Measurements from ENCODE around the gene RFTN1.

Gene RFTN1

GRCh38 chr3:16499351-16499750, 14.1 kb downstream of the RFTN1 start:
- H4K91ac ChIP-seq (ENCODE audit: low read depth, low read length, poor library complexity), result no peak overlapping the region
- H2AK5ac ChIP-seq (ENCODE audit: low read depth, low read length), result no peak overlapping the region
- no peak overlapping the region for H3K9ac ChIP-seq (ENCODE audit: low read depth, low read length, poor library complexity)
- no peak overlapping the region for H2BK120ac ChIP-seq (ENCODE audit: low read depth, low read length)
- H3K27me3 ChIP-seq (ENCODE audit: control insufficient read depth in 3 of 3, insufficient read depth in 3 of 3, low read depth in 1 of 3, low read length in 3 of 3), result no peaks in the 10 kb centered on the region
- H3K4ac ChIP-seq (ENCODE audit: low read length), result no peak overlapping the region
- H3K4me1 ChIP-seq (ENCODE audit: control insufficient read depth in 2 of 2, insufficient read depth in 1 of 2, low read depth in 1 of 2, low read length in 2 of 2), result peaks cover 4 to 9% of the 10 kb centered on the region in 2 donors
- H3K9me3 ChIP-seq (replicated peaks in 1 of 2; ENCODE audit: control insufficient read depth in 2 of 2, insufficient read depth in 1 of 2, low read depth in 1 of 2, low read length in 2 of 2), result peaks cover 2 to 9% of the 10 kb centered on the region in 2 donors
- H2BK15ac ChIP-seq (ENCODE audit: low read length), result no peak overlapping the region
- no peak overlapping the region for H3K14ac ChIP-seq (ENCODE audit: low read length)
- no peak for DNase-seq (ENCODE audit: low spot score)
- no peak overlapping the region for H3K4me3 ChIP-seq (ENCODE audit: low read length in 2 of 2)
- H2BK5ac ChIP-seq (ENCODE audit: low read length), result no peak overlapping the region
- H3K18ac ChIP-seq (ENCODE audit: low read length), result no peak overlapping the region
- H2BK12ac ChIP-seq (ENCODE audit: low read length), result no peak overlapping the region
- H2AFZ ChIP-seq (ENCODE audit: low read length), result no peak overlapping the region
- H3K27ac ChIP-seq (replicated peaks; ENCODE audit: low read length), result no peak overlapping the region
- H3K36me3 ChIP-seq (replicated peaks in 1 of 2; ENCODE audit: control insufficient read depth in 2 of 2, insufficient read depth in 2 of 2, low read length in 2 of 2), result no peaks in the 10 kb centered on the region
- no CpG with 5 or more reads among the region's 4 CpGs for WGBS, 2 donors (ENCODE audit: extremely low coverage in 2 of 2, insufficient read length in 2 of 2, insufficient replicate concordance in 1 of 2)
- no peaks in the 10 kb centered on the region for H3K79me1 ChIP-seq (ENCODE audit: low read depth, low read length)
- no peak overlapping the region for H3K4me2 ChIP-seq (ENCODE audit: insufficient read depth, low read length, poor library complexity, severe bottlenecking)
- H3K23ac ChIP-seq (ENCODE audit: low read depth, low read length, poor library complexity), result no peak overlapping the region
- H4K8ac ChIP-seq (ENCODE audit: low read depth, low read length), result no peak overlapping the region

- Histone ChIP-seq H3K18ac (ENCODE audit: low read length) (no peak overlapping the region), H2BK120ac (ENCODE audit: low read depth, low read length) (no peak overlapping the region), H3K23ac (ENCODE audit: low read depth, low read length, poor library complexity) (no peak overlapping the region), H3K4me2 (ENCODE audit: insufficient read depth, low read length, poor library complexity, severe bottlenecking) (no peak overlapping the region), H3K9me3 (replicated peaks in 1 of 2; ENCODE audit: control insufficient read depth in 2 of 2, insufficient read depth in 1 of 2, low read depth in 1 of 2, low read length in 2 of 2) (peaks cover 2 to 9% of the 10 kb centered on the region in 2 donors), H2BK15ac (ENCODE audit: low read length) (no peak overlapping the region), H3K4me1 (ENCODE audit: control insufficient read depth in 2 of 2, insufficient read depth in 1 of 2, low read depth in 1 of 2, low read length in 2 of 2) (peaks cover 4 to 9% of the 10 kb centered on the region in 2 donors), H3K4ac (ENCODE audit: low read length) (no peak overlapping the region), H3K14ac (ENCODE audit: low read length) (no peak overlapping the region), H3K27ac (replicated peaks; ENCODE audit: low read length) (peak overlapping the region; percentile 61), H2AFZ (ENCODE audit: low read length) (peak overlapping the region; percentile 80), H3K9ac (ENCODE audit: low read depth, low read length, poor library complexity) (no peak overlapping the region), H3K4me3 (ENCODE audit: low read length in 2 of 2) (no peak overlapping the region), H2AK5ac (ENCODE audit: low read depth, low read length) (no peak overlapping the region), H3K36me3 (replicated peaks in 1 of 2; ENCODE audit: control insufficient read depth in 2 of 2, insufficient read depth in 2 of 2, low read length in 2 of 2) (no peaks in the 10 kb centered on the region), H4K91ac (ENCODE audit: low read depth, low read length, poor library complexity) (no peak overlapping the region), H2BK5ac (ENCODE audit: low read length) (no peak overlapping the region), H4K8ac (ENCODE audit: low read depth, low read length) (no peak overlapping the region), H3K79me1 (ENCODE audit: low read depth, low read length) (no peaks in the 10 kb centered on the region), H3K27me3 (ENCODE audit: control insufficient read depth in 3 of 3, insufficient read depth in 3 of 3, low read depth in 1 of 3, low read length in 3 of 3) (no peaks in the 10 kb centered on the region), H2BK12ac (ENCODE audit: low read length) (no peak overlapping the region)
- WGBS, 2 donors (ENCODE audit: extremely low coverage in 2 of 2, insufficient read length in 2 of 2, insufficient replicate concordance in 1 of 2), result no CpG with 5 or more reads among the region's 5 CpGs
- no peak for DNase-seq (ENCODE audit: low spot score)
These were observed 15.2 kb downstream of the RFTN1 start for GRCh38 chr3:16498130-16498890.

- Histone ChIP-seq H3K9me3 (replicated peaks in 1 of 2; ENCODE audit: control insufficient read depth in 2 of 2, insufficient read depth in 1 of 2, low read depth in 1 of 2, low read length in 2 of 2) (peaks cover 2 to 12% of the 10 kb centered on the region in 2 donors), H2BK15ac (ENCODE audit: low read length) (no peak overlapping the region), H3K36me3 (replicated peaks in 1 of 2; ENCODE audit: control insufficient read depth in 2 of 2, insufficient read depth in 2 of 2, low read length in 2 of 2) (no peaks in the 10 kb centered on the region), H3K4ac (ENCODE audit: low read length) (no peak overlapping the region), H3K4me1 (ENCODE audit: control insufficient read depth in 2 of 2, insufficient read depth in 1 of 2, low read depth in 1 of 2, low read length in 2 of 2) (peaks cover 4 to 9% of the 10 kb centered on the region in 2 donors), H3K23ac (ENCODE audit: low read depth, low read length, poor library complexity) (no peak overlapping the region), H2BK120ac (ENCODE audit: low read depth, low read length) (no peak overlapping the region), H3K14ac (ENCODE audit: low read length) (no peak overlapping the region), H4K8ac (ENCODE audit: low read depth, low read length) (no peak overlapping the region), H3K18ac (ENCODE audit: low read length) (no peak overlapping the region), H3K79me1 (ENCODE audit: low read depth, low read length) (no peaks in the 10 kb centered on the region), H2BK5ac (ENCODE audit: low read length) (no peak overlapping the region), H3K4me3 (ENCODE audit: low read length in 2 of 2) (no peak overlapping the region), H3K27ac (replicated peaks; ENCODE audit: low read length) (no peak overlapping the region), H2AK5ac (ENCODE audit: low read depth, low read length) (no peak overlapping the region), H3K4me2 (ENCODE audit: insufficient read depth, low read length, poor library complexity, severe bottlenecking) (no peak overlapping the region), H2BK12ac (ENCODE audit: low read length) (no peak overlapping the region), H3K27me3 (ENCODE audit: control insufficient read depth in 3 of 3, insufficient read depth in 3 of 3, low read depth in 1 of 3, low read length in 3 of 3) (no peaks in the 10 kb centered on the region), H3K9ac (ENCODE audit: low read depth, low read length, poor library complexity) (no peak overlapping the region), H2AFZ (ENCODE audit: low read length) (no peak overlapping the region), H4K91ac (ENCODE audit: low read depth, low read length, poor library complexity) (no peak overlapping the region)
- no peak for DNase-seq (ENCODE audit: low spot score)
- WGBS, 2 donors (ENCODE audit: extremely low coverage in 2 of 2, insufficient read length in 2 of 2, insufficient replicate concordance in 1 of 2), result no CpG with 5 or more reads among the region's 10 CpGs
These were observed 16.9 kb downstream of the RFTN1 start for GRCh38 chr3:16496408-16497222.

- Histone ChIP-seq H3K36me3 (replicated peaks in 1 of 2; ENCODE audit: control insufficient read depth in 2 of 2, insufficient read depth in 2 of 2, low read length in 2 of 2) (no peaks in the 10 kb centered on the region), H2BK15ac (ENCODE audit: low read length) (no peak overlapping the region), H3K9me3 (replicated peaks in 1 of 2; ENCODE audit: control insufficient read depth in 2 of 2, insufficient read depth in 1 of 2, low read depth in 1 of 2, low read length in 2 of 2) (peaks cover 5 to 18% of the 10 kb centered on the region in 2 donors), H4K91ac (ENCODE audit: low read depth, low read length, poor library complexity) (no peak overlapping the region), H3K9ac (ENCODE audit: low read depth, low read length, poor library complexity) (no peak overlapping the region), H2AK5ac (ENCODE audit: low read depth, low read length) (no peak overlapping the region), H3K18ac (ENCODE audit: low read length) (no peak overlapping the region), H3K79me1 (ENCODE audit: low read depth, low read length) (no peaks in the 10 kb centered on the region), H4K8ac (ENCODE audit: low read depth, low read length) (no peak overlapping the region), H2AFZ (ENCODE audit: low read length) (no peak overlapping the region), H2BK5ac (ENCODE audit: low read length) (no peak overlapping the region), H2BK120ac (ENCODE audit: low read depth, low read length) (no peak overlapping the region), H3K4me1 (ENCODE audit: control insufficient read depth in 2 of 2, insufficient read depth in 1 of 2, low read depth in 1 of 2, low read length in 2 of 2) (peaks cover 4 to 9% of the 10 kb centered on the region in 2 donors), H3K27ac (replicated peaks; ENCODE audit: low read length) (no peak overlapping the region), H3K27me3 (ENCODE audit: control insufficient read depth in 3 of 3, insufficient read depth in 3 of 3, low read depth in 1 of 3, low read length in 3 of 3) (no peaks in the 10 kb centered on the region), H3K14ac (ENCODE audit: low read length) (no peak overlapping the region), H3K23ac (ENCODE audit: low read depth, low read length, poor library complexity) (no peak overlapping the region), H3K4ac (ENCODE audit: low read length) (no peak overlapping the region), H3K4me2 (ENCODE audit: insufficient read depth, low read length, poor library complexity, severe bottlenecking) (no peak overlapping the region), H2BK12ac (ENCODE audit: low read length) (no peak overlapping the region), H3K4me3 (ENCODE audit: low read length in 2 of 2) (no peak overlapping the region)
- WGBS, 2 donors (ENCODE audit: extremely low coverage in 2 of 2, insufficient read length in 2 of 2, insufficient replicate concordance in 1 of 2), result no CpG with 5 or more reads among the region's 2 CpGs
- DNase-seq (ENCODE audit: low spot score), result no peak
These were observed 17.5 kb downstream of the RFTN1 start for GRCh38 chr3:16496008-16496407.

Measured in neuronal stem cell (in vitro differentiated cells).